ENCODE measurements around the gene AFF3. TPM values are rescaled to one million over a fixed set of nuclear protein-coding genes. Genes with fewer than 3 reads are reported as not detected.

The AFF3 gene
- polyA plus RNA-seq, 1 donor (not counting 4 experiments of a cell fraction or from before 2014, with no cell fraction given) = not detected

GRCh38 chr2:99554238-99554637 is 588.2 kb downstream of the AFF3 start:
- Histone ChIP-seq H3K27me3 (ENCODE audit: control insufficient read depth, extremely low read depth, insufficient read depth, low read length) (peaks cover 10% of the 10 kb centered on the region), H4K20me1 (ENCODE audit: control insufficient read depth, extremely low read depth, insufficient read depth, low read length) (no peaks in the 10 kb centered on the region), H3K9me1 (ENCODE audit: control insufficient read depth, extremely low read depth, insufficient read depth, low read length) (no peaks in the 10 kb centered on the region), H3K4me2 (ENCODE audit: control insufficient read depth, extremely low read depth, insufficient read depth, low read depth, low read length) (peak overlapping the region; percentile 60), H3K9ac (ENCODE audit: control insufficient read depth, extremely low read depth, insufficient read depth, low read length) (no peak overlapping the region), H3K36me3 (ENCODE audit: control insufficient read depth in 2 of 2, extremely low read depth in 1 of 2, insufficient read depth in 2 of 2, low read length in 2 of 2) (no peaks in the 10 kb centered on the region), H3K27ac (ENCODE audit: control insufficient read depth, insufficient read depth, low read length) (no peak overlapping the region), H3K9me3 (ENCODE audit: control insufficient read depth, low read depth, low read length) (no peaks in the 10 kb centered on the region), H3K4me3 (ENCODE audit: control insufficient read depth in 2 of 3, extremely low read depth in 1 of 3, insufficient read depth in 2 of 3, low read depth in 1 of 3, low read length in 3 of 3) (no peak overlapping the region), H3K4me1 (ENCODE audit: control insufficient read depth, extremely low read depth, insufficient read depth, low read length) (no peaks in the 10 kb centered on the region), H3K79me2 (ENCODE audit: control insufficient read depth, insufficient read depth, low read length) (no peaks in the 10 kb centered on the region), H2AFZ (ENCODE audit: control insufficient read depth, low read length) (peak overlapping the region; percentile 75)
- FAIRE-seq = no peak
- dilution Hi-C loops (cut with MboI; ENCODE audit: extremely low pct_ligation_motif_present, low sequenced_read_pairs) = no loop called here
- TF ChIP-seq CTCF (optimal IDR thresholded peaks at IDR 0.05 in 1 of 3, IDR thresholded peaks at IDR 0.05 in 1 of 3, conservative IDR thresholded peaks at IDR 0.05 in 1 of 3; ENCODE audit: extremely low read depth in 1 of 3, insufficient read depth in 2 of 3, low read length in 3 of 3) = peak; percentile 34 to 92 (median 48)
- TF ChIP-seq EZH2 (IDR thresholded peaks at IDR 0.05; ENCODE audit: low read length) = no peak
- DNase-seq (ENCODE audit: low read depth, low spot score) = no peak

GRCh38 chr2:99552529-99552928 is 589.9 kb downstream of the AFF3 start:
- DNase-seq (ENCODE audit: low read depth, low spot score) (no peak), FAIRE-seq (no peak)
- Histone ChIP-seq H3K4me1 (ENCODE audit: control insufficient read depth, extremely low read depth, insufficient read depth, low read length) (no peaks in the 10 kb centered on the region), H3K27ac (ENCODE audit: control insufficient read depth, insufficient read depth, low read length) (no peak overlapping the region), H3K79me2 (ENCODE audit: control insufficient read depth, insufficient read depth, low read length) (no peaks in the 10 kb centered on the region), H3K36me3 (ENCODE audit: control insufficient read depth in 2 of 2, extremely low read depth in 1 of 2, insufficient read depth in 2 of 2, low read length in 2 of 2) (no peaks in the 10 kb centered on the region), H3K9ac (ENCODE audit: control insufficient read depth, extremely low read depth, insufficient read depth, low read length) (no peak overlapping the region), H3K9me1 (ENCODE audit: control insufficient read depth, extremely low read depth, insufficient read depth, low read length) (no peaks in the 10 kb centered on the region), H3K4me2 (ENCODE audit: control insufficient read depth, extremely low read depth, insufficient read depth, low read depth, low read length) (no peak overlapping the region), H2AFZ (ENCODE audit: control insufficient read depth, low read length) (no peak overlapping the region), H3K27me3 (ENCODE audit: control insufficient read depth, extremely low read depth, insufficient read depth, low read length) (peaks cover 10% of the 10 kb centered on the region), H4K20me1 (ENCODE audit: control insufficient read depth, extremely low read depth, insufficient read depth, low read length) (no peaks in the 10 kb centered on the region), H3K9me3 (ENCODE audit: control insufficient read depth, low read depth, low read length) (no peaks in the 10 kb centered on the region), H3K4me3 (ENCODE audit: control insufficient read depth in 2 of 3, extremely low read depth in 1 of 3, insufficient read depth in 2 of 3, low read depth in 1 of 3, low read length in 3 of 3) (no peak overlapping the region)
- dilution Hi-C loops (cut with MboI; ENCODE audit: extremely low pct_ligation_motif_present, low sequenced_read_pairs) = no loop called here
- TF ChIP-seq EZH2 (IDR thresholded peaks at IDR 0.05; ENCODE audit: low read length) (no peak), CTCF (optimal IDR thresholded peaks at IDR 0.05 in 1 of 3, IDR thresholded peaks at IDR 0.05 in 1 of 3, conservative IDR thresholded peaks at IDR 0.05 in 1 of 3; ENCODE audit: extremely low read depth in 1 of 3, insufficient read depth in 2 of 3, low read length in 3 of 3) (no peak)

Data from keratinocyte (primary cell).